ENCODE data around the gene RPLP1. TPM values are rescaled to one million over a fixed set of nuclear protein-coding genes. Genes with fewer than 3 reads are reported as not detected.
A peak's percentile ranks its signal among the peaks of the same experiment; 100 is the strongest.

RPLP1 gene
- 100 to 1,000 TPM; 332 to 973 TPM for total RNA-seq

DNA sequence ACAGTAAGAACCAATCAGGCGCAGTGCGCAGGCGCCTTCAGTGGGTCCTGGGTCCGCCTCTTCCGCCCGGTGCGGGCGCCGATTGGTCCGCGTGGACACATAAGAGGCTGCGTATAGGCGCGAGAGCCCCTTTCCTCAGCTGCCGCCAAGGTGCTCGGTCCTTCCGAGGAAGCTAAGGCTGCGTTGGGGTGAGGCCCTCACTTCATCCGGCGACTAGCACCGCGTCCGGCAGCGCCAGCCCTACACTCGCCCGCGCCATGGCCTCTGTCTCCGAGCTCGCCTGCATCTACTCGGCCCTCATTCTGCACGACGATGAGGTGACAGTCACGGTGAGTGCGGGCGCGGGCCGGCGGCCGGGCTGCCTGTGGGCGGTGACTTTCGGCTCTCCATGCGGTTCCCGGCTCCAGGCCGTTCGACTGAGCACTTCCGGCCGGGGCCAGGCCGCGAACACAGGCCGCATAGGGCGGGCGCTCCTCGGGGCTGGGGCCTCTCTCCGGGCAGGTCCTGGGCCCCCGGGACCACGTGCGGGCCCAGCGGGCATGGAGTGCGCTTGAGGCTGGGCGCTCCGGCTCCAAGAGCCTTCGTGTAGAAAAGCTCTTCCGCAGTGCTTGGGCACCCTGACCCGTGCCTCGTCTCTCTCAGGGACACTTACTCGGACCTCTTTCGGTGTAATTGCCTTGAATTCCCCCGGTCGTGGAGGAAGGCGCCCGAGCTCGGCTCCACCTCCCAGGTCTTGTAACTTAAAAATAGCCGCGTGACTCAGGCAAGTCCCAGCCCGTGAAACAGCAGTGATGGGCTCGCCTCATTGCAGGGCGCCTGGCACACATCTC is at the start of gene RPLP1:
Gene RPLP1 (plus strand): TSS at position 127 of the 830 bp plus-strand sequence. CDS start 131 bp downstream, at position 258.
- H3K9me3 ChIP-seq: no peaks in the 10 kb centered on the region
- no peak for TF ChIP-seq CTCF (IDR thresholded peaks at IDR 0.05)
- peak; percentile 87 to 96 (median 93) for TF ChIP-seq POLR2A (IDR thresholded peaks at IDR 0.05)
- WGBS, 2 donors: 0% methylated on average over 5 to 77 of the region's 77 CpGs
- H3K36me3 ChIP-seq (replicated peaks in 1 of 2; ENCODE audit: insufficient read depth in 1 of 2, low read depth in 2 of 2): peaks cover 0 to 8% of the 10 kb centered on the region in 2 donors
- intact Hi-C loops (cut with DNase I): no loop called here
- no peaks in the 10 kb centered on the region for H3K27me3 ChIP-seq
- DNase-seq: peak; percentile 97 to 98 (median 97)
- peak within 1 kb of the TSS; percentile 80 to 95 (median 92) for H3K27ac ChIP-seq
- peak within 1 kb of the TSS; percentile 96 to 97 for H3K4me3 ChIP-seq
- H3K4me1 ChIP-seq: peaks cover 30% of the 10 kb centered on the region
- peak; percentile 96 for ATAC-seq

GRCh38 chr15:69403594-69403993 is 49.0 kb upstream of the RPLP1 start:
- no peak overlapping the region for H3K27ac ChIP-seq
- H3K36me3 ChIP-seq (replicated peaks in 1 of 2; ENCODE audit: insufficient read depth in 1 of 2, low read depth in 2 of 2): peaks cover 0 to 2% of the 10 kb centered on the region in 2 donors
- intact Hi-C loops (cut with DNase I): no loop called here
- no peaks in the 10 kb centered on the region for H3K4me1 ChIP-seq
- H3K4me3 ChIP-seq: no peak overlapping the region
- DNase-seq: no peak
- H3K9me3 ChIP-seq: no peaks in the 10 kb centered on the region
- ATAC-seq: no peak
- no peaks in the 10 kb centered on the region for H3K27me3 ChIP-seq
- TF ChIP-seq CTCF (IDR thresholded peaks at IDR 0.05) (no peak), POLR2A (IDR thresholded peaks at IDR 0.05) (no peak)
- WGBS, 2 donors: 84 to 86% methylated on average over 4 of the region's 4 CpGs

GRCh38 chr15:69405110-69405509 is 47.5 kb upstream of the RPLP1 start:
- no peak for DNase-seq
- H3K36me3 ChIP-seq (replicated peaks in 1 of 2; ENCODE audit: insufficient read depth in 1 of 2, low read depth in 2 of 2): no peaks in the 10 kb centered on the region
- ATAC-seq: no peak
- no peaks in the 10 kb centered on the region for H3K4me1 ChIP-seq
- H3K27ac ChIP-seq: no peak overlapping the region
- WGBS, 2 donors: 60% methylated on average over 3 of the region's 3 CpGs
- intact Hi-C loops (cut with DNase I): no loop called here
- H3K9me3 ChIP-seq: no peaks in the 10 kb centered on the region
- no peaks in the 10 kb centered on the region for H3K27me3 ChIP-seq
- TF ChIP-seq CTCF (IDR thresholded peaks at IDR 0.05) (no peak), POLR2A (IDR thresholded peaks at IDR 0.05) (no peak)
- H3K4me3 ChIP-seq: no peak overlapping the region

DNA sequence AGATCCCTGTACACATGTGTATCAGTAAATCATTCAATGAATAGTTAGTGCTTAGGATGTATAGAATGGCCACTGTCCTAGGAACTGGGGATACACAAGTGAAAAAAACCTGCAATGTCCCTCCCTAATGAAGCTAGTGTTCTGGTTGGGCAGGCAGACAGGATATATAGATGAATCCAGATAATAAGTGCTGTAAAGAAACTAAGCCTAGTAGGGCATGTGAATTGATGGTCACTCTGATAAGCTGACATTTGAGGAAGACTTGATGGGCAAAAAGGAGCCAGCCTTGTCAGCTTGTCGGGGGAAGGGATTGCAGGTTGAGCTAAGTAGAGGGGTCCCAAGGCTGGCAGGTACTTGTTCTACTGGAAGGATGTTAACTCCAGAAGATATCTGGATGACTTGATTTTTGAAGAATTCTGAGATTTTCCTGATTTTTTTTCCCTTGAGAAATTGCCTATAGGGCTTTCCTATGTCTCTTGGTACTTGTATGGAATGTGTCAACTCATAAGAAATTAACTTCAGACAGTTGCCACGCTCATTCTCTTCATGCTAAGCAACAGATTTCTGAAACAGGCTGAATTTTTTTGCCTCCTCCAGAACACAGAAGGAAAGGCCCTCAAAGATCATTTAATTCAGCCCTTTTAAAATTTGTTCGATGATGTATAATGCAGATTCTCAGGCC is 44.8 kb upstream of the RPLP1 start:
- H3K9me3 ChIP-seq: no peaks in the 10 kb centered on the region
- no peaks in the 10 kb centered on the region for H3K36me3 ChIP-seq (replicated peaks in 1 of 2; ENCODE audit: insufficient read depth in 1 of 2, low read depth in 2 of 2)
- no peaks in the 10 kb centered on the region for H3K27me3 ChIP-seq
- H3K4me1 ChIP-seq: no peaks in the 10 kb centered on the region
- no peak for DNase-seq
- no peak overlapping the region for H3K4me3 ChIP-seq
- WGBS, 2 donors: 81 to 85% methylated on average over 3 of the region's 3 CpGs
- intact Hi-C loops (cut with DNase I): no loop called here
- no peak for TF ChIP-seq POLR2A (IDR thresholded peaks at IDR 0.05)
- no peak for TF ChIP-seq CTCF (IDR thresholded peaks at IDR 0.05)
- no peak for ATAC-seq
- H3K27ac ChIP-seq: no peak overlapping the region

Data from body of pancreas (tissue), 4 donors.